ENCODE measurements around the gene MS4A12. TPM values are rescaled to one million over a fixed set of nuclear protein-coding genes. Genes with fewer than 3 reads are reported as not detected.

MS4A12 gene
- total and polyA plus RNA-seq, 9 donors: not detected

GRCh38 chr11:60455531-60456042, 37.0 kb upstream of the MS4A12 start, which contains the start of gene MS4A1:
Gene MS4A1 (plus strand): TSS chr11:60455847. CDS start chr11:60462375, 6,528 bp downstream.
- Histone ChIP-seq H3K27me3 (no peaks in the 10 kb centered on the region), H3K36me3 (no peaks in the 10 kb centered on the region), H3K9me3 (no peaks in the 10 kb centered on the region), H3K4me1 (ENCODE audit: insufficient read depth) (no peaks in the 10 kb centered on the region), H3K27ac (no peak within 1 kb of the TSS), H3K4me3 (no peak within 1 kb of the TSS)
- DNase-seq: no peak
- intact Hi-C loops (cut with DNase I): no loop called here
- TF ChIP-seq EP300 (IDR thresholded peaks at IDR 0.05) (no peak), POLR2A (IDR thresholded peaks at IDR 0.05) (no peak), CTCF (IDR thresholded peaks at IDR 0.05) (no peak)
- WGBS, 3 donors: 64 to 66% (median 66%) methylated on average over 4 of the region's 4 CpGs

GRCh38 chr11:60457576-60457975, 35.0 kb upstream of the MS4A12 start:
- Histone ChIP-seq H3K4me1 (ENCODE audit: insufficient read depth) (no peaks in the 10 kb centered on the region), H3K4me3 (no peak overlapping the region), H3K9me3 (no peaks in the 10 kb centered on the region), H3K27ac (no peak overlapping the region), H3K27me3 (no peaks in the 10 kb centered on the region), H3K36me3 (no peaks in the 10 kb centered on the region)
- 65 to 80% (median 66%) methylated on average over 3 of the region's 3 CpGs for WGBS, 3 donors
- TF ChIP-seq CTCF (IDR thresholded peaks at IDR 0.05): no peak
- TF ChIP-seq EP300 (IDR thresholded peaks at IDR 0.05): no peak
- intact Hi-C loops (cut with DNase I): no loop called here
- DNase-seq: no peak

- Histone ChIP-seq H3K27me3 (no peaks in the 10 kb centered on the region), H3K9me3 (no peaks in the 10 kb centered on the region), H3K4me1 (ENCODE audit: insufficient read depth) (no peaks in the 10 kb centered on the region), H3K36me3 (no peaks in the 10 kb centered on the region), H3K4me3 (no peak overlapping the region), H3K27ac (no peak overlapping the region)
- intact Hi-C loops (cut with DNase I): no loop called here
- no peak for DNase-seq
- WGBS, 3 donors: 86 to 95% (median 89%) methylated on average over 1 of the region's 1 CpG
- no peak for TF ChIP-seq CTCF (IDR thresholded peaks at IDR 0.05)
- TF ChIP-seq EP300 (IDR thresholded peaks at IDR 0.05): no peak
- TF ChIP-seq POLR2A (IDR thresholded peaks at IDR 0.05): no peak
Observed at GRCh38 chr11:60459345-60459744, 33.2 kb upstream of the MS4A12 start.

- TF ChIP-seq EP300 (IDR thresholded peaks at IDR 0.05) (no peak), CTCF (IDR thresholded peaks at IDR 0.05) (no peak), POLR2A (IDR thresholded peaks at IDR 0.05) (no peak)
- H3K9me3 ChIP-seq: no peaks in the 10 kb centered on the region
- intact Hi-C loops (cut with DNase I): no loop called here
- H3K4me3 ChIP-seq: no peak overlapping the region
- WGBS, 3 donors: 63 to 72% (median 65%) methylated on average over 2 of the region's 2 CpGs
- H3K27ac ChIP-seq: no peak overlapping the region
- H3K36me3 ChIP-seq: no peaks in the 10 kb centered on the region
- no peak for DNase-seq
- H3K27me3 ChIP-seq: no peaks in the 10 kb centered on the region
- H3K4me1 ChIP-seq (ENCODE audit: insufficient read depth): no peaks in the 10 kb centered on the region
Observed at GRCh38 chr11:60468829-60469228, 23.7 kb upstream of the MS4A12 start.
